Kidney (tissue), 14 donors: Measurements from ENCODE around the gene EFEMP1. TPM values are rescaled to one million over a fixed set of nuclear protein-coding genes. Genes with fewer than 3 reads are reported as not detected.

ENCODE experiments used
- DNase-seq, 5 donors: peaks; one replicate each; pipeline ENCODE4 v3.0.0-alpha.2; 2013 to 2020
- FAIRE-seq: peaks from 2 replicates; lab custom pipeline; 2012; peaks lifted over from hg19 to GRCh38; lab: Jason Lieb, UNC
- H3K27ac ChIP-seq, 2 donors: one replicate each; pipeline ENCODE4 v1.7.0; 2013; ENCODE audit warnings: low read depth in 2 of 2, low read length in 2 of 2, inconsistent platforms in 1 of 2
- H3K27me3 ChIP-seq: one replicate; pipeline ENCODE4 v1.7.1; 2013; ENCODE audit warnings: low read length, inconsistent platforms; ENCODE audit not compliant: control insufficient read depth, insufficient read depth
- H3K36me3 ChIP-seq, 3 donors: one replicate each; pipeline versions ENCODE4 v1.7.0 to v1.7.1; 2013; ENCODE audit warnings: low read length in 3 of 3, control low read depth in 1 of 3, inconsistent platforms in 1 of 3; ENCODE audit not compliant: insufficient read depth in 3 of 3, control insufficient read depth in 2 of 3
- H3K4me1 ChIP-seq, 3 donors: one replicate each; pipeline versions ENCODE4 v1.7.0 to v1.7.1; 2013; ENCODE audit warnings: low read length in 3 of 3, inconsistent platforms in 1 of 3, low read depth in 1 of 3; ENCODE audit not compliant: control insufficient read depth in 2 of 3, insufficient read depth in 2 of 3
- H3K4me3 ChIP-seq, 3 donors: one replicate each; pipeline versions ENCODE4 v1.7.0 to v1.8.1; 2013; ENCODE audit warnings: low read length in 3 of 3, control low read depth in 1 of 3, inconsistent platforms in 1 of 3
- H3K9ac ChIP-seq, 3 donors: one replicate each; pipeline versions ENCODE4 v1.7.0 to v1.7.1; 2013; ENCODE audit warnings: low read length in 3 of 3, control low read depth in 1 of 3, inconsistent platforms in 1 of 3
- H3K9me3 ChIP-seq, 3 donors: one replicate each; pipeline versions ENCODE4 v1.7.0 to v1.7.1; 2013; ENCODE audit warnings: low read length in 3 of 3, control low read depth in 1 of 3, inconsistent platforms in 1 of 3; ENCODE audit not compliant: control insufficient read depth in 2 of 3, insufficient read depth in 1 of 3
- CTCF ChIP-seq: IDR thresholded peaks from 3 replicates; pipeline ENCODE4 v1.5.1; 2012; ENCODE audit warnings: mild to moderate bottlenecking, moderate library complexity, borderline replicate concordance; ENCODE audit not compliant: insufficient read depth; ENCODE audit errors: extremely low read depth
- intact Hi-C: fragments of 100-400 bp; cut with DNase I; formaldehyde crosslinking; loops from one replicate; pipeline ENCODE4 v1.11.1; 2022
- polyA plus RNA-seq: library from polyadenylated mRNA; stranded (reverse); fragments of 350-450 nt; fragmentation: Illumina TruSeq; extraction: RNeasy Lipid Tissue Mini Kit (QIAGEN cat#74804); gene quantifications from one replicate; pipeline ENCODE4 v1.2.3, GENCODE V29; 2014; ENCODE audit warnings: low read depth, low replicate concordance; ENCODE audit not compliant: insufficient read depth
- total RNA-seq: library from RNA; stranded (reverse); fragmentation: NEBNext Ultra II Directional; extraction: Animal tissue kit (Norgen Biotek cat#: 25700); gene quantifications from one replicate; pipeline ENCODE4 v1.2.1, GENCODE V29; 2021
- donor health status: control.
- donor health status: control.
- donor health status: control.
- donor health status: control.
- donor health status: control.
- donor health status: DM: yes; HTN: yes; CAD: no.
- donor health status: Normal renal cell carcinoma (clear cell type).

The EFEMP1 gene
- total and polyA plus RNA-seq, 2 donors from 2014 or later = 68.4 to 171 TPM

GRCh38 chr2:55885127-55885943 lies 38.2 kb downstream of the EFEMP1 start:
- DNase-seq (no peak), FAIRE-seq (no peak)
- intact Hi-C loops = no loop called here
- no peak for TF ChIP-seq CTCF
- no peaks in the 10 kb centered on the region for H3K36me3 ChIP-seq
- H3K9me3 ChIP-seq = no peaks in the 10 kb centered on the region
- H3K4me3 ChIP-seq = no peak overlapping the region
- H3K9ac ChIP-seq = no peak overlapping the region
- H3K4me1 ChIP-seq = no peaks in the 10 kb centered on the region
- H3K27ac ChIP-seq = peak overlapping the region in 1 of 2 donors; percentile 2
- no peaks in the 10 kb centered on the region for H3K27me3 ChIP-seq

GRCh38 chr2:55883829-55884228 lies 39.8 kb downstream of the EFEMP1 start:
- Histone ChIP-seq H3K9ac (no peak overlapping the region), H3K36me3 (no peaks in the 10 kb centered on the region), H3K27ac (no peak overlapping the region), H3K4me1 (no peaks in the 10 kb centered on the region), H3K9me3 (no peaks in the 10 kb centered on the region), H3K4me3 (no peak overlapping the region), H3K27me3 (no peaks in the 10 kb centered on the region)
- no peak for TF ChIP-seq CTCF
- DNase-seq = no peak
- intact Hi-C loops = no loop called here
- no peak for FAIRE-seq

GRCh38 chr2:55883357-55883756 lies 40.2 kb downstream of the EFEMP1 start:
- DNase-seq (no peak), FAIRE-seq (no peak)
- no peak overlapping the region for H3K9ac ChIP-seq
- H3K27me3 ChIP-seq = no peaks in the 10 kb centered on the region
- H3K27ac ChIP-seq = no peak overlapping the region
- H3K36me3 ChIP-seq = no peaks in the 10 kb centered on the region
- no peaks in the 10 kb centered on the region for H3K9me3 ChIP-seq
- H3K4me1 ChIP-seq = no peaks in the 10 kb centered on the region
- intact Hi-C loops = no loop called here
- H3K4me3 ChIP-seq = no peak overlapping the region
- no peak for TF ChIP-seq CTCF

GRCh38 chr2:55882954-55883353 lies 40.6 kb downstream of the EFEMP1 start:
- no peaks in the 10 kb centered on the region for H3K4me1 ChIP-seq
- intact Hi-C loops = no loop called here
- no peak overlapping the region for H3K27ac ChIP-seq
- FAIRE-seq (no peak), DNase-seq (no peak)
- H3K36me3 ChIP-seq = no peaks in the 10 kb centered on the region
- no peaks in the 10 kb centered on the region for H3K9me3 ChIP-seq
- H3K9ac ChIP-seq = no peak overlapping the region
- H3K27me3 ChIP-seq = no peaks in the 10 kb centered on the region
- TF ChIP-seq CTCF = no peak
- H3K4me3 ChIP-seq = no peak overlapping the region
